Testis (tissue), 3 donors: ENCODE data around the gene NTNG2. TPM values are rescaled to one million over a fixed set of nuclear protein-coding genes. Genes with fewer than 3 reads are reported as not detected.

Source experiments
- DNase-seq: peaks from one replicate; pipeline ENCODE4 v3.0.0-alpha.2; 2019
- H3K27ac ChIP-seq, 2 donors: fragments of 200-600 bp; sonication (generic); one replicate each; pipeline ENCODE4 v1.5.1; 2019
- H3K27me3 ChIP-seq: fragments of 200-600 bp; sonication (generic); one replicate; pipeline ENCODE4 v1.5.1; 2019
- H3K36me3 ChIP-seq: fragments of 200-600 bp; sonication (generic); one replicate; pipeline ENCODE4 v1.5.1; 2017; ENCODE audit warnings: low read depth; ENCODE audit errors: missing control alignments
- H3K4me1 ChIP-seq: fragments of 200-600 bp; sonication (generic); one replicate; pipeline ENCODE4 v1.5.1; 2019
- H3K4me3 ChIP-seq, 2 donors: fragments of 200-600 bp; sonication (generic); one replicate each; pipeline ENCODE4 v1.5.1; 2017 to 2019
- H3K9me3 ChIP-seq: fragments of 200-600 bp; sonication (generic); one replicate; pipeline ENCODE4 v1.5.1; 2017
- POLR2A ChIP-seq: fragments of 450-650 bp; IDR thresholded peaks from one replicate; pipeline ENCODE4 v1.6.1; 2017; ENCODE audit warnings: antibody characterized with exemption, mild to moderate bottlenecking, moderate library complexity
- WGBS, 2 donors: methylation state at CpG; one replicate each; pipeline ENCODE4 v1.1.5; 2018; 5-methylcytosine and 5-hydroxymethylcytosine counted together
- intact Hi-C: fragments of 100-400 bp; cut with DNase I; formaldehyde crosslinking; loops from one replicate; pipeline ENCODE4 v1.15.1; 2023; ENCODE audit warnings: low total_unique reads
- polyA plus RNA-seq: library from polyadenylated mRNA; stranded (reverse); fragments of 350-450 nt; fragmentation: Illumina TruSeq; extraction: RNeasy Lipid Tissue Mini Kit (QIAGEN cat#74804); gene quantifications from one replicate; pipeline ENCODE4 v1.2.3, GENCODE V29; 2014; ENCODE audit warnings: low read depth, low replicate concordance; ENCODE audit not compliant: insufficient read depth
- total RNA-seq, 2 donors: library from RNA; depleted of rRNA; stranded (reverse); fragments of >200 nt; gene quantifications; one replicate each; pipeline ENCODE4 v1.2.3, GENCODE V29; 2016
- TF ChIP-seq, protein P1 (sequence below), 3 experiments: fragments of 450-650 bp in 2 of 3; fragments of 200-600 bp in 1 of 3; sonication (generic) in 1 of 3; IDR thresholded peaks; one replicate each; pipeline ENCODE4 v1.5.1; 2016 to 2019; ENCODE audit warnings: antibody characterized with exemption in 3 of 3, mild to moderate bottlenecking in 2 of 3, moderate library complexity in 1 of 3

Gene NTNG2
- total and polyA plus RNA-seq, 3 donors from 2014 or later: 3.3 to 29.0 (median 23.7) TPM

- Histone ChIP-seq H3K4me3 (no peak overlapping the region), H3K27ac (no peak overlapping the region), H3K27me3 (no peaks in the 10 kb centered on the region), H3K4me1 (peaks cover 2% of the 10 kb centered on the region), H3K9me3 (no peaks in the 10 kb centered on the region), H3K36me3 (no peaks in the 10 kb centered on the region)
- intact Hi-C loops: no loop called here
- DNase-seq: no peak
- 63 to 85% methylated on average over 5 to 9 of the region's 9 CpGs for WGBS, 2 donors
- TF ChIP-seq POLR2A: no peak
- TF ChIP-seq, protein P1, sequence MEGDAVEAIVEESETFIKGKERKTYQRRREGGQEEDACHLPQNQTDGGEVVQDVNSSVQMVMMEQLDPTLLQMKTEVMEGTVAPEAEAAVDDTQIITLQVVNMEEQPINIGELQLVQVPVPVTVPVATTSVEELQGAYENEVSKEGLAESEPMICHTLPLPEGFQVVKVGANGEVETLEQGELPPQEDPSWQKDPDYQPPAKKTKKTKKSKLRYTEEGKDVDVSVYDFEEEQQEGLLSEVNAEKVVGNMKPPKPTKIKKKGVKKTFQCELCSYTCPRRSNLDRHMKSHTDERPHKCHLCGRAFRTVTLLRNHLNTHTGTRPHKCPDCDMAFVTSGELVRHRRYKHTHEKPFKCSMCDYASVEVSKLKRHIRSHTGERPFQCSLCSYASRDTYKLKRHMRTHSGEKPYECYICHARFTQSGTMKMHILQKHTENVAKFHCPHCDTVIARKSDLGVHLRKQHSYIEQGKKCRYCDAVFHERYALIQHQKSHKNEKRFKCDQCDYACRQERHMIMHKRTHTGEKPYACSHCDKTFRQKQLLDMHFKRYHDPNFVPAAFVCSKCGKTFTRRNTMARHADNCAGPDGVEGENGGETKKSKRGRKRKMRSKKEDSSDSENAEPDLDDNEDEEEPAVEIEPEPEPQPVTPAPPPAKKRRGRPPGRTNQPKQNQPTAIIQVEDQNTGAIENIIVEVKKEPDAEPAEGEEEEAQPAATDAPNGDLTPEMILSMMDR (IDR thresholded peaks at IDR 0.05): no peak
Observed at GRCh38 chr9:132237481-132237880, 75.6 kb downstream of the NTNG2 start.

DNA sequence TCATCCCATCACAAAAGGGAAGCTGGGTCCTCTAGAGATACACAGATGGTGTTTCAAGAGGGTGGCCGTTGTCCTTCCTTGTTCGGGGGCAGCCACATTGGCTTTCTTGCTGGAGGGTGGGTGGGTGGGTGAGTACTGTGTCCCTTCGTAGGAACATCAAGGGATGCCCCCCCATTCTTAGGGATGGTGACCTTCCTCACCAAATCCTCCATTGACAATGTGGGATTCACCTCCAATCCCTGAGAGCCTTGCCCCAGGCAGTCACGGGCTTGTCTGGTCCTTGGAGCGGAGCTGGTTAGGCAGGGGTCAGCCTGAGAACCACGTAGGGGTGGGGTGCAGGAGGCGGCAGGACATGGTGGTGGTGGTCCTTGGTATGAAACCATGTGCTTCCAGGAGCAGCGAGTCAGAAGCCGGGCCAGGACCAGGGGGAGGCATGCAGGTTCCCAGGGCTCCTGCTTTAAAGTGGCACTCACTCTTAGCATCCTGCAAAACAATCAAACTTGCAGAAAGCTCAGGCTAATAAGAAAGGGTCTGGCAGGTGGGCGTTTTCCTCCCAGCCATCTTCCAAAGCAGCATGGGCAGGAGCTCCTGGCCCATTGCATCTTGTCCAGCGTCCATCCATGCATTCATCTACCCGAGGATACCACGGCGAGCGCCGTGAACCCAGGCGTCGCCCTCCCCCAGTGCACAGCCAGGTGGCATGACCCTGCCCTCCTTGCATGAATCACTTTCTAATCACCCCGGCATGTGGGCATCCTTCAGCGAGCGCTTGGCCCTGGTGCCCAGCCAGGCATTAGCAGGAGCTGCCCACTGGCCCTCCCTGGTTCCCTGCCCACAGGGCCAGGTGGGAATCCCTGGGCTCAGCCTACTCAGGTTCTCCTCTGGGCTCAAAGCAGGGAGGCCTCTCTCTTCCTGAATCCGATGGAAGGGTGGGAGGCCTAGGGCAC lies 76.4 kb downstream of the NTNG2 start:
- WGBS, 2 donors: 83 to 85% methylated on average over 12 to 22 of the region's 22 CpGs
- intact Hi-C loops: no loop called here
- Histone ChIP-seq H3K9me3 (no peaks in the 10 kb centered on the region), H3K4me3 (no peak overlapping the region), H3K27ac (no peak overlapping the region), H3K36me3 (no peaks in the 10 kb centered on the region), H3K27me3 (no peaks in the 10 kb centered on the region), H3K4me1 (peaks cover 6% of the 10 kb centered on the region)
- TF ChIP-seq POLR2A: no peak
- TF ChIP-seq, protein P1 (IDR thresholded peaks at IDR 0.05): no peak
- DNase-seq: no peak

GRCh38 chr9:132238992-132239391 lies 77.1 kb downstream of the NTNG2 start:
- Histone ChIP-seq H3K36me3 (no peaks in the 10 kb centered on the region), H3K4me1 (peaks cover 6% of the 10 kb centered on the region), H3K27ac (no peak overlapping the region), H3K4me3 (no peak overlapping the region), H3K9me3 (no peaks in the 10 kb centered on the region), H3K27me3 (no peaks in the 10 kb centered on the region)
- no peak for DNase-seq
- whole genome bisulfite sequencing, 2 donors: 75 to 78% methylated on average over 9 to 19 of the region's 19 CpGs
- intact Hi-C loops: no loop called here
- no peak for TF ChIP-seq POLR2A
- TF ChIP-seq, protein P1 (IDR thresholded peaks at IDR 0.05): no peak

DNA sequence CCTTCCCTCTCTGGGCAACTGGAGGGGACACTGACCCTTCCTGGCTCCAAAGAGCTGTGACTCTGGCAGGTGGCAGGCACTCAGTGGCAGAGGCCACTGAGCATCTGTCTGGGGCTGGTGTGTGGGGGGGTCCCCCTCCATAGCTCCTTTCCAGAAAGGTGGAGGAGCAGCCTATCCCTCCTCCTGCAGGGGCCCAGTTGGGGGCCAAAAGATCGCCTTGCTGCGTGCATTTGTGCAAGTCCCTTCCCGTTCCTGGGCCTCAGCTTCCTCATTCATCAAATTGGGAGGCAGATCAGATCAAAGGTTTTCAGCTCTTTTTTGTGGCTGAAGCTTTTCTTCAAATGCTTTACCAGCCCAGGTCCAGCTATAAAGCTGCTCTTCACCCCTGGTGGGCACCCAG lies 77.7 kb downstream of the NTNG2 start:
- Histone ChIP-seq H3K9me3 (no peaks in the 10 kb centered on the region), H3K27me3 (no peaks in the 10 kb centered on the region), H3K27ac (no peak overlapping the region), H3K4me3 (no peak overlapping the region), H3K36me3 (no peaks in the 10 kb centered on the region), H3K4me1 (peaks cover 6% of the 10 kb centered on the region)
- TF ChIP-seq, protein P1 (IDR thresholded peaks at IDR 0.05): no peak
- TF ChIP-seq POLR2A: no peak
- intact Hi-C loops: no loop called here
- WGBS, 2 donors: 70 to 72% methylated on average over 3 of the region's 3 CpGs
- DNase-seq: no peak
